Gastroesophageal sphincter (tissue), 4 donors: ENCODE data around the gene PXYLP1. TPM values are rescaled to one million over a fixed set of nuclear protein-coding genes. Genes with fewer than 3 reads are reported as not detected.

Source experiments
- ATAC-seq: fragments of 150-250 bp; one replicate; pipeline ENCODE4 v1.9.1; 2016; ENCODE audit warnings: mild to moderate bottlenecking, moderate library complexity
- H3K27ac ChIP-seq, 4 donors: fragments of 200-600 bp; sonication (generic) in 3 of 4; 1 replicate in 3 of 4; 2 replicates in 1 of 4; pipeline ENCODE4 v1.5.1; 2016 to 2019
- H3K27me3 ChIP-seq: fragments of 200-600 bp; sonication (generic); one replicate; pipeline ENCODE4 v1.5.1; 2019
- H3K36me3 ChIP-seq, 2 donors: fragments of 200-600 bp; sonication (generic); one replicate each; pipeline ENCODE4 v1.5.1; 2019; ENCODE audit warnings: control low read depth in 1 of 2
- H3K4me1 ChIP-seq, 3 donors: fragments of 200-600 bp; sonication (generic); 1 replicate in 2 of 3; 2 replicates in 1 of 3; pipeline ENCODE4 v1.5.1; 2016 to 2019; ENCODE audit warnings: control low read depth in 2 of 3
- H3K4me3 ChIP-seq, 2 donors: fragments of 200-600 bp; sonication (generic); one replicate each; pipeline ENCODE4 v1.5.1; 2019; ENCODE audit warnings: mild to moderate bottlenecking in 1 of 2, moderate library complexity in 1 of 2
- H3K9me3 ChIP-seq, 3 donors: fragments of 200-600 bp; sonication (generic); one replicate each; pipeline ENCODE4 v1.5.1; 2017 to 2019; ENCODE audit warnings: control low read depth in 2 of 3
- CTCF ChIP-seq, 4 experiments: fragments of 200-600 bp in 2 of 4; fragments of 450-650 bp in 2 of 4; sonication (generic) in 1 of 4; IDR thresholded peaks; one replicate each; pipeline ENCODE4 v1.5.1; 2017 to 2019; ENCODE audit warnings: antibody characterized with exemption in 4 of 4, mild to moderate bottlenecking in 2 of 4, moderate library complexity in 2 of 4
- EP300 ChIP-seq: sonication (generic); formaldehyde crosslinking; IDR thresholded peaks from one replicate; pipeline ENCODE4 v1.6.1; 2017; ENCODE audit warnings: antibody characterized with exemption, mild to moderate bottlenecking
- POLR2A ChIP-seq, 2 donors: fragments of 450-650 bp; IDR thresholded peaks; one replicate each; pipeline ENCODE4 v1.6.1; 2017; ENCODE audit warnings: antibody characterized with exemption in 2 of 2, mild to moderate bottlenecking in 2 of 2, moderate library complexity in 1 of 2
- POLR2AphosphoS5 ChIP-seq: sonication (generic); formaldehyde crosslinking; IDR thresholded peaks from one replicate; pipeline ENCODE4 v1.6.1; 2017; ENCODE audit warnings: antibody characterized with exemption
- WGBS, 2 donors: methylation state at CpG; one replicate each; pipeline ENCODE4 v1.1.5; 2018; ENCODE audit warnings: low coverage in 1 of 2; 5-methylcytosine and 5-hydroxymethylcytosine counted together
- total RNA-seq, 4 donors: library from RNA; depleted of rRNA; stranded (reverse); fragments of >200 nt; gene quantifications; one replicate each; pipeline ENCODE4 v1.1.0, GENCODE V29; 2016

Gene PXYLP1
- total RNA-seq, 4 donors from 2014 or later: 6.5 to 16.9 (median 10.0) TPM

GRCh38 chr3:141280690-141281089, 49.1 kb downstream of the PXYLP1 start:
- H3K9me3 ChIP-seq: no peaks in the 10 kb centered on the region
- H3K36me3 ChIP-seq: peaks cover 0 to 38% of the 10 kb centered on the region in 2 donors
- no peak overlapping the region for H3K4me3 ChIP-seq
- ATAC-seq: no peak
- WGBS, 2 donors: 67 to 92% methylated on average over 3 to 4 of the region's 4 CpGs
- H3K27me3 ChIP-seq: no peaks in the 10 kb centered on the region
- H3K4me1 ChIP-seq: peaks cover 0 to 22% (median 10%) of the 10 kb centered on the region in 3 donors
- peak overlapping the region in 3 of 4 donors; percentile 37 to 80 (median 74) for H3K27ac ChIP-seq
- TF ChIP-seq POLR2A (IDR thresholded peaks at IDR 0.05) (no peak), EP300 (no peak), POLR2AphosphoS5 (no peak), CTCF (IDR thresholded peaks at IDR 0.05) (no peak)

- Histone ChIP-seq H3K4me3 (no peak overlapping the region), H3K27me3 (no peaks in the 10 kb centered on the region), H3K27ac (no peak overlapping the region), H3K4me1 (peaks cover 0 to under 1% (median 0%) of the 10 kb centered on the region in 3 donors), H3K9me3 (no peaks in the 10 kb centered on the region), H3K36me3 (peaks cover 0 to 60% of the 10 kb centered on the region in 2 donors)
- WGBS, 2 donors: 67 to 85% methylated on average over 2 of the region's 2 CpGs
- ATAC-seq: no peak
- TF ChIP-seq POLR2A (IDR thresholded peaks at IDR 0.05) (no peak), POLR2AphosphoS5 (no peak), CTCF (IDR thresholded peaks at IDR 0.05) (no peak), EP300 (no peak)
Observed at GRCh38 chr3:141285570-141285969, 53.9 kb downstream of the PXYLP1 start.

- WGBS, 2 donors: 86 to 88% methylated on average over 13 to 14 of the region's 14 CpGs
- no peak for TF ChIP-seq EP300
- TF ChIP-seq POLR2A (IDR thresholded peaks at IDR 0.05): no peak
- no peak for TF ChIP-seq POLR2AphosphoS5
Observed at GRCh38 chr3:141286856-141287255, 55.2 kb downstream of the PXYLP1 start.

GRCh38 chr3:141287326-141287725, 55.7 kb downstream of the PXYLP1 start:
- no peak for ATAC-seq
- H3K36me3 ChIP-seq: peaks cover 0 to 47% of the 10 kb centered on the region in 2 donors
- 75 to 83% methylated on average over 3 to 9 of the region's 9 CpGs for WGBS, 2 donors
- no peak overlapping the region for H3K27ac ChIP-seq
- H3K9me3 ChIP-seq: no peaks in the 10 kb centered on the region
- TF ChIP-seq POLR2AphosphoS5: no peak
- TF ChIP-seq POLR2A (IDR thresholded peaks at IDR 0.05): no peak
- no peak for TF ChIP-seq EP300
- TF ChIP-seq CTCF (IDR thresholded peaks at IDR 0.05): no peak
- H3K27me3 ChIP-seq: no peaks in the 10 kb centered on the region
- no peak overlapping the region for H3K4me3 ChIP-seq
- H3K4me1 ChIP-seq: peaks cover 0 to 7% (median 0%) of the 10 kb centered on the region in 3 donors

More at GRCh38 chr3:141286856-141287255, 55.2 kb downstream of the PXYLP1 start:
- H3K27me3 ChIP-seq: no peaks in the 10 kb centered on the region
- no peak overlapping the region for H3K27ac ChIP-seq
- H3K9me3 ChIP-seq: no peaks in the 10 kb centered on the region
- H3K4me3 ChIP-seq: no peak overlapping the region
- ATAC-seq: no peak
- H3K36me3 ChIP-seq: peaks cover 0 to 49% of the 10 kb centered on the region in 2 donors
- peaks cover 0 to 3% (median 0%) of the 10 kb centered on the region in 3 donors for H3K4me1 ChIP-seq

- ATAC-seq: no peak
- Histone ChIP-seq H3K36me3 (peaks cover 0 to 47% of the 10 kb centered on the region in 2 donors), H3K4me1 (peaks cover 0 to 7% (median 0%) of the 10 kb centered on the region in 3 donors), H3K27me3 (no peaks in the 10 kb centered on the region), H3K4me3 (no peak overlapping the region), H3K9me3 (no peaks in the 10 kb centered on the region), H3K27ac (no peak overlapping the region)
- no peak for TF ChIP-seq CTCF (IDR thresholded peaks at IDR 0.05)
- 82 to 84% methylated on average over 5 to 7 of the region's 7 CpGs for WGBS, 2 donors
Observed at GRCh38 chr3:141288336-141288990, 56.8 kb downstream of the PXYLP1 start.
